HepG2 (cell line): ENCODE measurements around the gene ATP5MG. TPM values are rescaled to one million over a fixed set of nuclear protein-coding genes. Genes with fewer than 3 reads are reported as not detected.

ENCODE experiments used
- CEBPB ChIP-seq: IDR thresholded peaks from 2 replicates; pipeline ENCODE4 v1.6.1; 2011; ENCODE audit warnings: low read depth, low read length, improper control_type of control experiment, borderline replicate concordance
- MAFF ChIP-seq: IDR thresholded peaks from 2 replicates; pipeline ENCODE4 v1.6.1; 2011; ENCODE audit warnings: low read depth, low read length, improper control_type of control experiment
- MEIS2 ChIP-seq: sonication (generic); formaldehyde crosslinking; IDR thresholded peaks from 2 replicates; pipeline ENCODE4 v1.9.0; 2021; ENCODE audit warnings: mild to moderate bottlenecking, missing genetic modification reagents
- NFRKB ChIP-seq: fragments of 450-650 bp; IDR thresholded peaks from 2 replicates; pipeline ENCODE4 v1.6.1; 2017
- PCBP1 ChIP-seq: fragments of 200-400 bp; formaldehyde crosslinking; IDR thresholded peaks from 2 replicates; pipeline ENCODE4 v1.6.1; 2017; ENCODE audit warnings: mild to moderate bottlenecking, low read depth, low read length, borderline replicate concordance
- PCBP2 ChIP-seq: fragments of 200-400 bp; formaldehyde crosslinking; optimal IDR thresholded peaks from 2 replicates; pipeline ENCODE3; 2018; ENCODE audit warnings: low read length, low read depth; ENCODE audit not compliant: poor library complexity, severe bottlenecking
- PRDM4 ChIP-seq: sonication (generic); formaldehyde crosslinking; IDR thresholded peaks from 2 replicates; pipeline ENCODE4 v1.9.0; 2021; ENCODE audit warnings: missing genetic modification reagents, borderline replicate concordance
- PRPF4 ChIP-seq: fragments of 200-400 bp; formaldehyde crosslinking; IDR thresholded peaks from 2 replicates; pipeline ENCODE4 v1.6.1; 2016; ENCODE audit warnings: low read length, low read depth; ENCODE audit not compliant: poor library complexity, severe bottlenecking
- SNRNP70 ChIP-seq: fragments of 200-400 bp; formaldehyde crosslinking; IDR thresholded peaks from 2 replicates; pipeline ENCODE4 v1.6.1; 2017; ENCODE audit warnings: mild to moderate bottlenecking, low read depth, low read length, moderate library complexity
- TEAD2 ChIP-seq: sonication (generic); formaldehyde crosslinking; IDR thresholded peaks from 2 replicates; pipeline ENCODE4 v1.9.0; 2021; ENCODE audit warnings: missing genetic modification reagents
- UBTF ChIP-seq: sonication (generic); formaldehyde crosslinking; IDR thresholded peaks from 2 replicates; pipeline ENCODE4 v1.4.0; 2020; ENCODE audit warnings: mild to moderate bottlenecking, missing genetic modification reagents
- ZNF446 ChIP-seq: sonication (generic); formaldehyde crosslinking; IDR thresholded peaks from 2 replicates; pipeline ENCODE4 v1.5.0; 2020; ENCODE audit warnings: mild to moderate bottlenecking, missing genetic modification reagents
- ZNF761 ChIP-seq: sonication (generic); formaldehyde crosslinking; conservative IDR thresholded peaks from 2 replicates; pipeline ENCODE4 v1.4.0; 2020; ENCODE audit warnings: mild to moderate bottlenecking, missing genetic modification reagents
- ZNF776 ChIP-seq: sonication (generic); formaldehyde crosslinking; IDR thresholded peaks from 2 replicates; pipeline ENCODE4 v1.4.0; 2020; ENCODE audit warnings: mild to moderate bottlenecking, missing genetic modification reagents
- polyA plus RNA-seq, 8 experiments: library from polyadenylated mRNA; depleted of rRNA in 3 of 8; stranded (reverse) in 7 of 8; unstranded in 1 of 8; fragments of >200 nt; fragmentation: Illumina TruSeq in 4 of 8; extraction: Trizol in 4 of 8; gene quantifications; 2 replicates each; pipeline versions ENCODE4 v1.2.1 to v1.2.3, GENCODE V29; 2011 to 2016; ENCODE audit warnings: low read depth in 4 of 8, missing spikeins in 1 of 8, mixed read lengths in 1 of 8; ENCODE audit not compliant: insufficient read depth in 1 of 8
- total RNA-seq, 5 experiments: library from RNA; depleted of rRNA; stranded (reverse); fragments of >200 nt; fragmentation: Illumina TruSeq; extraction: Trizol; gene quantifications; 2 replicates each; pipeline ENCODE4 v1.2.3, GENCODE V29; 2016; ENCODE audit warnings: low read depth in 1 of 5
- TF ChIP-seq, protein P1 (sequence below): sonication (generic); formaldehyde crosslinking; IDR thresholded peaks from 2 replicates; pipeline ENCODE4 v1.4.0; 2020; ENCODE audit warnings: low read depth, mild to moderate bottlenecking, missing genetic modification reagents
- TF ChIP-seq, protein P2 (sequence below): sonication (generic); formaldehyde crosslinking; IDR thresholded peaks from 2 replicates; pipeline ENCODE4 v1.8.0; 2022; ENCODE audit warnings: mild to moderate bottlenecking, missing genetic modification reagents; ENCODE audit not compliant: insufficient replicate concordance
- TF ChIP-seq, protein P3 (sequence below): sonication (generic); formaldehyde crosslinking; IDR thresholded peaks from 2 replicates; pipeline ENCODE4 v1.4.0; 2020; ENCODE audit warnings: missing genetic modification reagents; ENCODE audit errors: not compliant biosample characterization
- TF ChIP-seq, protein P4 (sequence below): sonication (generic); formaldehyde crosslinking; IDR thresholded peaks from 2 replicates; pipeline ENCODE4 v1.4.0; 2020; ENCODE audit warnings: missing genetic modification reagents, borderline replicate concordance

Gene ATP5MG
- total and polyA plus RNA-seq, 2 of the 13 experiments (the other 11 are each of a cell fraction or from before 2014, with no cell fraction given): 260 to 320 TPM

- TF ChIP-seq, protein P1, sequence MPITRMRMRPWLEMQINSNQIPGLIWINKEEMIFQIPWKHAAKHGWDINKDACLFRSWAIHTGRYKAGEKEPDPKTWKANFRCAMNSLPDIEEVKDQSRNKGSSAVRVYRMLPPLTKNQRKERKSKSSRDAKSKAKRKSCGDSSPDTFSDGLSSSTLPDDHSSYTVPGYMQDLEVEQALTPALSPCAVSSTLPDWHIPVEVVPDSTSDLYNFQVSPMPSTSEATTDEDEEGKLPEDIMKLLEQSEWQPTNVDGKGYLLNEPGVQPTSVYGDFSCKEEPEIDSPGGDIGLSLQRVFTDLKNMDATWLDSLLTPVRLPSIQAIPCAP (CRISPR knock-in tag): no peak
- no peak for TF ChIP-seq TEAD2 (CRISPR knock-in tag)
- no peak for TF ChIP-seq MEIS2 (CRISPR knock-in tag)
- TF ChIP-seq PCBP2: no peak
- TF ChIP-seq MAFF: no peak
- 0 out of 2 replicates have a peak, but pooled peaks have one; percentile 64 for TF ChIP-seq PCBP1
- TF ChIP-seq ZNF776 (CRISPR knock-in tag): no peak
- no peak for TF ChIP-seq PRDM4 (CRISPR knock-in tag)
- TF ChIP-seq ZNF446 (CRISPR knock-in tag): 0 out of 2 replicates have a peak, but pooled peaks have one; percentile 48
- TF ChIP-seq PRPF4: no peak
- TF ChIP-seq, protein P2, sequence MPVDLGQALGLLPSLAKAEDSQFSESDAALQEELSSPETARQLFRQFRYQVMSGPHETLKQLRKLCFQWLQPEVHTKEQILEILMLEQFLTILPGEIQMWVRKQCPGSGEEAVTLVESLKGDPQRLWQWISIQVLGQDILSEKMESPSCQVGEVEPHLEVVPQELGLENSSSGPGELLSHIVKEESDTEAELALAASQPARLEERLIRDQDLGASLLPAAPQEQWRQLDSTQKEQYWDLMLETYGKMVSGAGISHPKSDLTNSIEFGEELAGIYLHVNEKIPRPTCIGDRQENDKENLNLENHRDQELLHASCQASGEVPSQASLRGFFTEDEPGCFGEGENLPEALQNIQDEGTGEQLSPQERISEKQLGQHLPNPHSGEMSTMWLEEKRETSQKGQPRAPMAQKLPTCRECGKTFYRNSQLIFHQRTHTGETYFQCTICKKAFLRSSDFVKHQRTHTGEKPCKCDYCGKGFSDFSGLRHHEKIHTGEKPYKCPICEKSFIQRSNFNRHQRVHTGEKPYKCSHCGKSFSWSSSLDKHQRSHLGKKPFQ: no peak
- no peak for TF ChIP-seq ZNF761 (CRISPR knock-in tag)
- TF ChIP-seq, protein P3, sequence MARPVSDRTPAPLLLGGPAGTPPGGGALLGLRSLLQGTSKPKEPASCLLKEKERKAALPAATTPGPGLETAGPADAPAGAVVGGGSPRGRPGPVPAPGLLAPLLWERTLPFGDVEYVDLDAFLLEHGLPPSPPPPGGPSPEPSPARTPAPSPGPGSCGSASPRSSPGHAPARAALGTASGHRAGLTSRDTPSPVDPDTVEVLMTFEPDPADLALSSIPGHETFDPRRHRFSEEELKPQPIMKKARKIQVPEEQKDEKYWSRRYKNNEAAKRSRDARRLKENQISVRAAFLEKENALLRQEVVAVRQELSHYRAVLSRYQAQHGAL (CRISPR knock-in tag): no peak
- no peak for TF ChIP-seq SNRNP70
- TF ChIP-seq UBTF: no peak
- TF ChIP-seq NFRKB: no peak
- peak; percentile 87 for TF ChIP-seq CEBPB
- TF ChIP-seq, protein P4, sequence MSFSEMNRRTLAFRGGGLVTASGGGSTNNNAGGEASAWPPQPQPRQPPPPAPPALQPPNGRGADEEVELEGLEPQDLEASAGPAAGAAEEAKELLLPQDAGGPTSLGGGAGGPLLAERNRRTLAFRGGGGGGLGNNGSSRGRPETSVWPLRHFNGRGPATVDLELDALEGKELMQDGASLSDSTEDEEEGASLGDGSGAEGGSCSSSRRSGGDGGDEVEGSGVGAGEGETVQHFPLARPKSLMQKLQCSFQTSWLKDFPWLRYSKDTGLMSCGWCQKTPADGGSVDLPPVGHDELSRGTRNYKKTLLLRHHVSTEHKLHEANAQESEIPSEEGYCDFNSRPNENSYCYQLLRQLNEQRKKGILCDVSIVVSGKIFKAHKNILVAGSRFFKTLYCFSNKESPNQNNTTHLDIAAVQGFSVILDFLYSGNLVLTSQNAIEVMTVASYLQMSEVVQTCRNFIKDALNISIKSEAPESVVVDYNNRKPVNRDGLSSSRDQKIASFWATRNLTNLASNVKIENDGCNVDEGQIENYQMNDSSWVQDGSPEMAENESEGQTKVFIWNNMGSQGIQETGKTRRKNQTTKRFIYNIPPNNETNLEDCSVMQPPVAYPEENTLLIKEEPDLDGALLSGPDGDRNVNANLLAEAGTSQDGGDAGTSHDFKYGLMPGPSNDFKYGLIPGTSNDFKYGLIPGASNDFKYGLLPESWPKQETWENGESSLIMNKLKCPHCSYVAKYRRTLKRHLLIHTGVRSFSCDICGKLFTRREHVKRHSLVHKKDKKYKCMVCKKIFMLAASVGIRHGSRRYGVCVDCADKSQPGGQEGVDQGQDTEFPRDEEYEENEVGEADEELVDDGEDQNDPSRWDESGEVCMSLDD (CRISPR knock-in tag): no peak
These were observed 42.0 kb upstream of the ATP5MG start, which contains the start of gene UBE4A (continued) for GRCh38 chr11:118359295-118359958.
